Spleen (tissue), 7 donors: Measurements from ENCODE around the gene PTPRA.

Experiments
- CTCF ChIP-seq, 11 experiments: fragments of 200-600 bp in 7 of 11; fragments of 450-650 bp in 4 of 11; sonication (generic) in 4 of 11; IDR thresholded peaks in 8 of 11; conservative IDR thresholded peaks in 3 of 11; 1 replicate in 7 of 11; 2 replicates in 4 of 11; pipeline versions ENCODE4 v1.4.0 to v1.8.0; 2016 to 2021; ENCODE audit warnings: antibody characterized with exemption in 11 of 11, inconsistent platforms in 4 of 11, mild to moderate bottlenecking in 1 of 11
- POLR2A ChIP-seq, 3 donors: fragments of 450-650 bp; IDR thresholded peaks; one replicate each; pipeline ENCODE4 v1.5.1; 2017; ENCODE audit warnings: antibody characterized with exemption in 3 of 3, mild to moderate bottlenecking in 1 of 3
- POLR2AphosphoS5 ChIP-seq, 3 donors: sonication (generic); formaldehyde crosslinking; IDR thresholded peaks; one replicate each; pipeline ENCODE4 v1.5.1; 2017; ENCODE audit warnings: antibody characterized with exemption in 3 of 3
- donor health status: DM: no; HTN: no; CAD: no; lungs with moderate emphysema.
- donor health status: DM: no; HTN: no; CAD: no.
- donor health status: DM: no; HTN: no; CAD: no.

DNA sequence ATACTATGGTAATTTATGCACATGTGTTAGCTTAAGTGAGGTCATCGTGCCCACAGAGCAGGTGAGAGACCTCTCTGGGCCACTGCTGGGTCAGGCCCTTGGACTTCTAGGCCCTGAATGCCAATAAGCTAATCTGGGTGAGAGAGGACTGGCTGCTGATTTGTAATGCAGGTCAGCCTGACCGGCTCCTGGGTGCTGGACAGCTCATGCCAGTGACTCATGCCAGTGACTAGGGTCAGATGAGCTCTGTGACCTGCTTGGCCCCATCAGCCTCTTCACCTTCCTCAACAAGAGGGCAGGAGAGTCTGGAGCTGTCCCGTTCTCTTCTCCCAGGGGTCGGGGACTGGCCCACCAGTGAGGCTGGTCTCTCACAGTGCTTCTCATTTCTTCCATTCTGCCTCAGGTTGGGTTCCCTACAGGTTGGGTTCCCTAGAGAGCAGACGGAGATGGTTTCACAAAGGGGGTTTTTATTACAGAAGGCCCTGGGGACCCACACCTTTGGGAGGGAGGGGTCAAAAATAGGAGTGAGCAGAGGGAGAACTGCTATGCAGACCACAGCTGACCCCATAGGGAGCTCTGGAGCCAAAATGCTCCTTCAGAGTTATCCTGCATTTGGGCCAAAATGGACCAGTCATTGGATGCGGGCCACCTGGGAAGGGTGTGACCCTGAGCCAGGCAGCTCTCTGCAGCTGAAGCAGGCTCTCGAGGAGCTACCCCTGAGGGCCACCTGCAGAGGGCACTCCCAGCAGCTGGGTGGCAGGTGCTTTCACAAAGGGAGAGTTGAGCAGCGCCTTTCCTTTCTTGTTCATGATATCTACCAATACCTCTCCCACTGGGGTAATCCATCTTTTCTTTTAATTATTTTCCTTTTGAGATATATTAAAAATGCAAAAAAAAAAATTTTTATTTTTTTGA lies 196.0 kb downstream of the PTPRA start:
- TF ChIP-seq CTCF (IDR thresholded peaks at IDR 0.05 in 8 of 11, conservative IDR thresholded peaks at IDR 0.05 in 3 of 11) (peak in 1 of 11 experiments; percentile 25), POLR2A (IDR thresholded peaks at IDR 0.05) (no peak), POLR2AphosphoS5 (IDR thresholded peaks at IDR 0.05) (no peak)
